HCT116 (cell line): ENCODE data around the gene NOA1. TPM values are rescaled to one million over a fixed set of nuclear protein-coding genes. Genes with fewer than 3 reads are reported as not detected.

Experiments
- ATAC-seq: fragments of 200-7000 bp; cut with Tn5 transposase; 2 replicates; pipeline ENCODE4 v1.9.1; 2020; ENCODE audit warnings: mild to moderate bottlenecking, moderate library complexity
- BruUV-seq: library from RNA; stranded (reverse); fragments of 400-500 nt; replicated peaks from 2 replicates; lab custom pipeline; 2021; lab: Mats Ljungman, UMichigan
- CTCF ChIA-PET: fragments of 300-600 bp; sonication (Branson Sonifier 250); formaldehyde crosslinking; loops from one replicate; lab custom pipeline; 2021; ENCODE audit warnings: antibody characterized with exemption; lab: Charles Lee
- POLR2A ChIA-PET: fragments of 300-600, 350-600 bp; sonication (Branson Sonifier 250); formaldehyde crosslinking; loops from one replicate; lab custom pipeline; 2021; ENCODE audit warnings: antibody characterized with exemption; lab: Charles Lee
- RAD21 ChIA-PET, 2 experiments: fragments of 300-600 bp; sonication (Branson Sonifier 250); formaldehyde crosslinking; loops; one replicate each; lab custom pipeline; 2023; ENCODE audit warnings: low total read pairs in 2 of 2; ENCODE audit not compliant: uncharacterized antibody in 2 of 2, unreplicated experiment in 2 of 2, low non-redundant PET in 1 of 2; lab: Charles Lee
- DNase-seq: peaks from one replicate; pipeline ENCODE4 v3.0.0-alpha.2; 2010; ENCODE audit warnings: low read depth, low spot score
- H2AFZ ChIP-seq: fragments of 200-600 bp; shearing (Covaris generic), sonication (generic); 2 replicates; pipeline ENCODE4 v1.6.1; 2017; ENCODE audit warnings: low read depth, mixed run types, mixed read lengths, antibody characterized with exemption, low read length; ENCODE audit not compliant: poor library complexity, severe bottlenecking
- H3K27ac ChIP-seq: 2 replicates; pipeline ENCODE4 v1.5.1; 2012; ENCODE audit warnings: low read depth, low read length
- H3K27me3 ChIP-seq: fragments of 200-600 bp; sonication (generic); 2 replicates; pipeline ENCODE4 v1.6.1; 2016; ENCODE audit warnings: mixed run types, low read length, mixed read lengths; ENCODE audit not compliant: insufficient read depth
- H3K36me3 ChIP-seq, 2 experiments: fragments of 200-500 bp in 1 of 2; fragments of 200-600 bp in 1 of 2; sonication (Bioruptor generic) in 1 of 2; sonication (generic) in 1 of 2; 2 replicates each; pipeline versions ENCODE4 v1.5.1 to v1.6.1; 2014 to 2016; ENCODE audit warnings: low read length in 2 of 2, inconsistent platforms in 1 of 2, mixed read lengths in 1 of 2, mixed run types in 1 of 2; ENCODE audit not compliant: insufficient read depth in 2 of 2, control insufficient read depth in 1 of 2
- H3K4me1 ChIP-seq, 2 experiments: fragments of 200-600 bp in 1 of 2; sonication (generic) in 1 of 2; 2 replicates each; pipeline versions ENCODE4 v1.5.1 to v1.6.1; 2012 to 2017; ENCODE audit warnings: low read length in 2 of 2, inconsistent platforms in 1 of 2, mild to moderate bottlenecking in 1 of 2, mixed read lengths in 1 of 2, mixed run types in 1 of 2, moderate library complexity in 1 of 2; ENCODE audit not compliant: insufficient read depth in 2 of 2, control insufficient read depth in 1 of 2
- H3K4me2 ChIP-seq: fragments of 200-600 bp; sonication (generic); 2 replicates; pipeline ENCODE4 v1.6.1; 2017; ENCODE audit warnings: mixed run types, low read length, mixed read lengths
- H3K4me3 ChIP-seq, 2 experiments: fragments of 200-600 bp in 1 of 2; sonication (generic) in 1 of 2; replicated peaks in 1 of 2; 2 replicates each; pipeline ENCODE4 v1.5.1; 2011 to 2016; ENCODE audit warnings: low read length in 2 of 2, control low read depth in 1 of 2, low read depth in 1 of 2, mild to moderate bottlenecking in 1 of 2, mixed read lengths in 1 of 2, mixed run types in 1 of 2
- H3K79me2 ChIP-seq: fragments of 200-600 bp; sonication (generic); 2 replicates; pipeline ENCODE4 v1.6.1; 2017; ENCODE audit warnings: mild to moderate bottlenecking, mixed run types, low read length, moderate library complexity, mixed read lengths; ENCODE audit not compliant: insufficient read depth
- H3K9ac ChIP-seq: fragments of 200-600 bp; sonication (generic); 2 replicates; pipeline ENCODE4 v1.6.1; 2016; ENCODE audit warnings: low read length, mixed read lengths
- H3K9me2 ChIP-seq: fragments of 200-600 bp; sonication (generic), shearing (Covaris generic); 2 replicates; pipeline ENCODE4 v1.6.1; 2017; ENCODE audit warnings: mixed run types, mild to moderate bottlenecking, moderate library complexity; ENCODE audit not compliant: insufficient read depth
- H3K9me3 ChIP-seq, 2 experiments: fragments of 200-500 bp in 1 of 2; fragments of 200-600 bp in 1 of 2; sonication (Bioruptor generic) in 1 of 2; sonication (generic) in 1 of 2; 2 replicates each; pipeline ENCODE4 v1.6.1; 2014 to 2017; ENCODE audit warnings: low read length in 2 of 2, mixed read lengths in 2 of 2, inconsistent platforms in 1 of 2, low read depth in 1 of 2, mild to moderate bottlenecking in 1 of 2, mixed run types in 1 of 2, moderate library complexity in 1 of 2; ENCODE audit not compliant: control insufficient read depth in 1 of 2, insufficient read depth in 1 of 2
- H4K20me1 ChIP-seq: fragments of 200-600 bp; sonication (generic), shearing (Covaris generic); 2 replicates; pipeline ENCODE4 v1.6.1; 2017; ENCODE audit warnings: mixed run types, mild to moderate bottlenecking, moderate library complexity; ENCODE audit not compliant: insufficient read depth
- CBX3 ChIP-seq: IDR thresholded peaks from 2 replicates; pipeline ENCODE4 v1.6.1; 2012; ENCODE audit warnings: low read depth
- EGR1 ChIP-seq: IDR thresholded peaks from 2 replicates; pipeline ENCODE4 v1.6.1; 2012; ENCODE audit warnings: low read depth
- ELF1 ChIP-seq: IDR thresholded peaks from 2 replicates; pipeline ENCODE4 v1.6.1; 2012; ENCODE audit warnings: low read depth, borderline replicate concordance
- EZH2 ChIP-seq: fragments of 200-600 bp; sonication (generic); IDR thresholded peaks from 2 replicates; pipeline ENCODE4 v1.6.1; 2017; ENCODE audit warnings: antibody characterized with exemption, mixed run types
- FOSL1 ChIP-seq: IDR thresholded peaks from 2 replicates; pipeline ENCODE4 v1.6.1; 2012; ENCODE audit warnings: low read depth
- POLR2AphosphoS5 ChIP-seq: IDR thresholded peaks from 2 replicates; pipeline ENCODE4 v1.6.1; 2011; ENCODE audit warnings: mild to moderate bottlenecking, low read depth, low read length, moderate library complexity
- RAD21 ChIP-seq: IDR thresholded peaks from 2 replicates; pipeline ENCODE4 v1.6.1; 2012; ENCODE audit warnings: low read depth, mild to moderate bottlenecking
- SIN3A ChIP-seq: IDR thresholded peaks from 2 replicates; pipeline ENCODE4 v1.6.1; 2012; ENCODE audit warnings: low read depth
- SP1 ChIP-seq: IDR thresholded peaks from 2 replicates; pipeline ENCODE4 v1.6.1; 2012; ENCODE audit warnings: low read depth
- SRF ChIP-seq: IDR thresholded peaks from 2 replicates; pipeline ENCODE4 v1.6.1; 2012; ENCODE audit warnings: low read depth
- YY1 ChIP-seq: IDR thresholded peaks from 2 replicates; pipeline ENCODE4 v1.6.1; 2011; ENCODE audit warnings: low read length, low read depth, moderate library complexity, mild to moderate bottlenecking; ENCODE audit not compliant: insufficient replicate concordance; ENCODE audit errors: extremely low read depth
- ZFX ChIP-seq: fragments of 450-650 bp; IDR thresholded peaks from 2 replicates; pipeline ENCODE4 v1.6.1; 2017
- intact Hi-C: fragments of 100-400 bp; cut with micrococcal nuclease; formaldehyde crosslinking; loops from 2 replicates; pipeline ENCODE4 v1.10.0; 2022
- total RNA-seq: library from RNA; stranded (reverse); gene quantifications from one replicate; pipeline ENCODE4 v1.2.1, GENCODE V29; 2021; ENCODE audit not compliant: unreplicated experiment
- TF ChIP-seq, protein P1 (sequence below): IDR thresholded peaks from 2 replicates; pipeline ENCODE4 v1.6.1; 2012
- TF ChIP-seq, protein P2 (sequence below), 3 experiments: fragments of 200-600 bp in 1 of 3; sonication (generic) in 1 of 3; IDR thresholded peaks in 2 of 3; conservative IDR thresholded peaks in 1 of 3; 2 replicates each; pipeline ENCODE4 v1.5.1; 2012 to 2017; ENCODE audit warnings: low read depth in 2 of 3, low read length in 2 of 3, antibody characterized with exemption in 1 of 3, borderline replicate concordance in 1 of 3, control low read depth in 1 of 3, mild to moderate bottlenecking in 1 of 3, mixed read lengths in 1 of 3, mixed run types in 1 of 3, moderate library complexity in 1 of 3; ENCODE audit not compliant: insufficient read depth in 1 of 3
- TF ChIP-seq, protein P3 (sequence below): IDR thresholded peaks from 2 replicates; pipeline ENCODE4 v1.6.1; 2012

The NOA1 gene
- total RNA-seq, 1 experiment from 2014 or later: 38.4 TPM

- Histone ChIP-seq H3K27me3 (no peaks in the 10 kb centered on the region), H2AFZ (no peak overlapping the region), H3K79me2 (peaks cover 46% of the 10 kb centered on the region), H3K4me1 (no peaks in the 10 kb centered on the region), H4K20me1 (no peaks in the 10 kb centered on the region; the same call in 1 of the 2 replicates), H3K9me3 (no peaks in the 10 kb centered on the region), H3K4me3 (no peak overlapping the region), H3K9me2 (no peaks in the 10 kb centered on the region), H3K9ac (no peak overlapping the region), H3K27ac (no peak overlapping the region), H3K4me2 (no peak overlapping the region), H3K36me3 (peaks cover 33 to 47% of the 10 kb centered on the region in 2 experiments)
- TF ChIP-seq RAD21 (no peak), FOSL1 (no peak), EGR1 (no peak), SP1 (no peak), ELF1 (no peak)
- TF ChIP-seq, protein P1, sequence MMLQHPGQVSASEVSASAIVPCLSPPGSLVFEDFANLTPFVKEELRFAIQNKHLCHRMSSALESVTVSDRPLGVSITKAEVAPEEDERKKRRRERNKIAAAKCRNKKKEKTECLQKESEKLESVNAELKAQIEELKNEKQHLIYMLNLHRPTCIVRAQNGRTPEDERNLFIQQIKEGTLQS: no peak
- RAD21 ChIA-PET: no interaction called here
- intact Hi-C loops: no loop called here
- CTCF ChIA-PET: no interaction called here
- POLR2A ChIA-PET: no interaction called here
- BruUV-seq: no TSS peak
- ATAC-seq (no peak), DNase-seq (no peak)
Measured at GRCh38 chr4:56999751-57000150, 22.3 kb upstream of the NOA1 start.

DNA sequence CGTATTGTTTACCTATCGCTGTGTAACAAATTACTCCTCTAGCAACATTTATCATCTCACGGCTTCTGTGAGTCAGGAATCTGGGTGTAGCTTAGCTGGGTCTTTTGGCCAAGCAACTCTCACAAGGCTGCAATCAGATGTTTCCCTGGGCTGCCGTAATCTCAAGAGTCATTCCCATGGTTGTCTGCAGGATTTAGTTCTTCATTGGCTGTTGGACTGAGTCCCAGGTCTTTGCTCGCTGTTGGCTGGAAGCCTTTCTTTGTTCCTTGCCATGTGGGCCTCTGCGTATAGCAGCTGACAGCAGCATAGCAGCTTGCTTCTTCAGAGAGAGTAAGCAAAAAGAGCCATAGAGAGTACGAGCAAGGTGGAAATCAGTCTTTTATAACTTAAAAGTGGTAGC, 18.1 kb upstream of the NOA1 start:
- H3K9me3 ChIP-seq: no peaks in the 10 kb centered on the region
- intact Hi-C loops: no loop called here
- no peaks in the 10 kb centered on the region for H3K9me2 ChIP-seq
- peaks cover 81% of the 10 kb centered on the region for H3K79me2 ChIP-seq
- H3K4me3 ChIP-seq: no peak overlapping the region
- H2AFZ ChIP-seq: no peak overlapping the region
- no TSS peak for BruUV-seq
- no peak for DNase-seq
- H3K27ac ChIP-seq: no peak overlapping the region
- no peaks in the 10 kb centered on the region for H3K4me1 ChIP-seq
- ChIA-PET RAD21 (no interaction called here), POLR2A (interaction anchor here (0.9 kb wide), 1 partner anchor 17 kb away, joined by 3 read pairs; the partner anchor contains the start of gene POLR2B)
- H4K20me1 ChIP-seq: no peaks in the 10 kb centered on the region; the same call in 1 of the 2 replicates
- H3K4me2 ChIP-seq: no peak overlapping the region
- TF ChIP-seq, protein P2, sequence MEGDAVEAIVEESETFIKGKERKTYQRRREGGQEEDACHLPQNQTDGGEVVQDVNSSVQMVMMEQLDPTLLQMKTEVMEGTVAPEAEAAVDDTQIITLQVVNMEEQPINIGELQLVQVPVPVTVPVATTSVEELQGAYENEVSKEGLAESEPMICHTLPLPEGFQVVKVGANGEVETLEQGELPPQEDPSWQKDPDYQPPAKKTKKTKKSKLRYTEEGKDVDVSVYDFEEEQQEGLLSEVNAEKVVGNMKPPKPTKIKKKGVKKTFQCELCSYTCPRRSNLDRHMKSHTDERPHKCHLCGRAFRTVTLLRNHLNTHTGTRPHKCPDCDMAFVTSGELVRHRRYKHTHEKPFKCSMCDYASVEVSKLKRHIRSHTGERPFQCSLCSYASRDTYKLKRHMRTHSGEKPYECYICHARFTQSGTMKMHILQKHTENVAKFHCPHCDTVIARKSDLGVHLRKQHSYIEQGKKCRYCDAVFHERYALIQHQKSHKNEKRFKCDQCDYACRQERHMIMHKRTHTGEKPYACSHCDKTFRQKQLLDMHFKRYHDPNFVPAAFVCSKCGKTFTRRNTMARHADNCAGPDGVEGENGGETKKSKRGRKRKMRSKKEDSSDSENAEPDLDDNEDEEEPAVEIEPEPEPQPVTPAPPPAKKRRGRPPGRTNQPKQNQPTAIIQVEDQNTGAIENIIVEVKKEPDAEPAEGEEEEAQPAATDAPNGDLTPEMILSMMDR (IDR thresholded peaks at IDR 0.05 in 2 of 3, conservative IDR thresholded peaks at IDR 0.05 in 1 of 3; ENCODE audit: borderline replicate concordance in 1 of 3, insufficient read depth in 1 of 3, low read depth in 2 of 3, low read length in 2 of 3): no peak
- TF ChIP-seq ELF1 (no peak), EZH2 (no peak), SIN3A (no peak), SRF (no peak), YY1 (no peak), FOSL1 (no peak), CBX3 (no peak), POLR2AphosphoS5 (no peak), RAD21 (no peak), ZFX (no peak), EGR1 (no peak)
- TF ChIP-seq, protein P3, sequence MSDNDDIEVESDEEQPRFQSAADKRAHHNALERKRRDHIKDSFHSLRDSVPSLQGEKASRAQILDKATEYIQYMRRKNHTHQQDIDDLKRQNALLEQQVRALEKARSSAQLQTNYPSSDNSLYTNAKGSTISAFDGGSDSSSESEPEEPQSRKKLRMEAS: no peak
- TF ChIP-seq, all 23 proteins: peak for 0
- ATAC-seq: no peak
- H3K27me3 ChIP-seq: no peaks in the 10 kb centered on the region
- CTCF ChIA-PET: no interaction called here
- peaks cover 36 to 44% of the 10 kb centered on the region in 2 experiments for H3K36me3 ChIP-seq
- no peak overlapping the region for H3K9ac ChIP-seq
